GM23248 (cell line): ENCODE data around the gene DUSP9.

Source experiments
- EZH2 ChIP-seq: fragments of 200-600 bp; sonication (generic); IDR thresholded peaks from 2 replicates; pipeline ENCODE4 v1.6.1; 2018; ENCODE audit warnings: antibody characterized with exemption, mild to moderate bottlenecking; ENCODE audit not compliant: insufficient read depth, poor library complexity, severe bottlenecking
- EZH2phosphoT487 ChIP-seq: fragments of 200-600 bp; sonication (generic); IDR thresholded peaks from 2 replicates; pipeline ENCODE4 v1.6.1; 2018; ENCODE audit warnings: antibody characterized with exemption, moderate library complexity, mild to moderate bottlenecking, low read depth; ENCODE audit not compliant: insufficient read depth

GRCh38 chrX:153669174-153669890, 22.3 kb downstream of the DUSP9 start:
- TF ChIP-seq EZH2 (no peak), EZH2phosphoT487 (no peak)
